HepG2 (cell line): ENCODE data around the gene ITIH2.

Experiments used
- ARNTL ChIP-seq: sonication (generic); formaldehyde crosslinking; IDR thresholded peaks from 2 replicates; pipeline ENCODE4 v1.4.0; 2020; ENCODE audit warnings: mild to moderate bottlenecking, missing genetic modification reagents
- ATF2 ChIP-seq: sonication (generic); formaldehyde crosslinking; IDR thresholded peaks from 2 replicates; pipeline ENCODE4 v1.4.0; 2020; ENCODE audit warnings: missing genetic modification reagents
- CTCF ChIP-seq: sonication (generic); formaldehyde crosslinking; IDR thresholded peaks from 2 replicates; pipeline ENCODE4 v1.5.0; 2020; ENCODE audit warnings: mild to moderate bottlenecking, missing genetic modification reagents, moderate library complexity
- HCFC1 ChIP-seq: fragments of 150-350 bp; IDR thresholded peaks from 2 replicates; pipeline ENCODE4 v1.6.1; 2014; ENCODE audit warnings: low read depth, low read length
- POLR2A ChIP-seq, 2 experiments: IDR thresholded peaks; 2 replicates each; pipeline ENCODE4 v1.6.1; 2011; ENCODE audit warnings: low read depth in 2 of 2, low read length in 2 of 2, mild to moderate bottlenecking in 1 of 2, moderate library complexity in 1 of 2; ENCODE audit not compliant: insufficient read depth in 1 of 2
- POLR2AphosphoS5 ChIP-seq: IDR thresholded peaks from 2 replicates; pipeline ENCODE4 v1.6.1; 2012; ENCODE audit warnings: low read depth, low read length
- ZBTB38 ChIP-seq: sonication (generic); formaldehyde crosslinking; IDR thresholded peaks from 2 replicates; pipeline ENCODE4 v1.5.1; 2020; ENCODE audit warnings: mild to moderate bottlenecking, missing genetic modification reagents

GRCh38 chr10:7756360-7756992 is 53.4 kb downstream of the ITIH2 start:
- no peak for TF ChIP-seq ATF2
- no peak for TF ChIP-seq POLR2A (IDR thresholded peaks at IDR 0.05; ENCODE audit: insufficient read depth in 1 of 2, low read depth in 2 of 2, low read length in 2 of 2)
- peak; percentile 73 for TF ChIP-seq CTCF (CRISPR knock-in tag)
- TF ChIP-seq HCFC1: no peak
- no peak for TF ChIP-seq POLR2AphosphoS5
- TF ChIP-seq ARNTL: no peak
- TF ChIP-seq ZBTB38 (CRISPR knock-in tag): no peak
